Osteoblast (primary cell): ENCODE measurements around the gene HCN2. TPM values are rescaled to one million over a fixed set of nuclear protein-coding genes. Genes with fewer than 3 reads are reported as not detected.

Experiments used
- DNase-seq: peaks from one replicate; pipeline ENCODE4 v3.0.0; 2011; ENCODE audit warnings: low spot score, mixed read lengths; ENCODE audit not compliant: insufficient read length; ENCODE audit errors: missing footprints
- H2AFZ ChIP-seq: 2 replicates; pipeline ENCODE4 v1.6.0; 2011; ENCODE audit warnings: mild to moderate bottlenecking, low read length
- H3K27ac ChIP-seq: 2 replicates; pipeline ENCODE4 v1.5.1; 2011; ENCODE audit warnings: mild to moderate bottlenecking, low read depth, low read length, moderate library complexity
- H3K27me3 ChIP-seq: 2 replicates; pipeline ENCODE4 v1.6.0; 2012; ENCODE audit warnings: mild to moderate bottlenecking, control low read depth, inconsistent platforms, low read length, moderate library complexity; ENCODE audit not compliant: insufficient read depth
- H3K36me3 ChIP-seq: 2 replicates; pipeline ENCODE4 v1.5.1; 2011; ENCODE audit warnings: mild to moderate bottlenecking, low read length, control low read depth, moderate library complexity; ENCODE audit not compliant: insufficient read depth
- H3K4me1 ChIP-seq: 2 replicates; pipeline ENCODE4 v1.5.1; 2011; ENCODE audit warnings: mild to moderate bottlenecking, low read length, control low read depth, moderate library complexity; ENCODE audit not compliant: insufficient read depth
- H3K4me2 ChIP-seq: 2 replicates; pipeline ENCODE4 v1.6.0; 2011; ENCODE audit warnings: mild to moderate bottlenecking, low read length; ENCODE audit not compliant: insufficient read depth
- H3K4me3 ChIP-seq: fragments of 200-600 bp; sonication (generic); 3 replicates; pipeline ENCODE4 v1.5.1; 2012; ENCODE audit warnings: mild to moderate bottlenecking, low read length, inconsistent platforms; ENCODE audit not compliant: insufficient read depth
- H3K79me2 ChIP-seq: 2 replicates; pipeline ENCODE4 v1.6.0; 2012; ENCODE audit warnings: mild to moderate bottlenecking, low read length, control low read depth, inconsistent platforms; ENCODE audit not compliant: insufficient read depth
- H3K9me3 ChIP-seq: 2 replicates; pipeline ENCODE4 v1.5.1; 2011; ENCODE audit warnings: low read depth, low read length, control low read depth
- H4K20me1 ChIP-seq: 2 replicates; pipeline ENCODE4 v1.6.0; 2012; ENCODE audit warnings: mild to moderate bottlenecking, low read length, control low read depth; ENCODE audit not compliant: insufficient read depth
- total RNA-seq: library from RNA; depleted of rRNA; stranded (reverse); fragments of >200 nt; gene quantifications from 2 replicates; pipeline ENCODE4 v1.2.3, GENCODE V29; 2012
- TF ChIP-seq, protein P1 (sequence below): IDR thresholded peaks from 2 replicates; pipeline ENCODE4 v1.5.1; 2011; ENCODE audit warnings: mild to moderate bottlenecking, low read depth, low read length, moderate library complexity; ENCODE audit errors: extremely low read depth

The HCN2 gene
- total RNA-seq, 1 donor: 1.4 TPM

DNA sequence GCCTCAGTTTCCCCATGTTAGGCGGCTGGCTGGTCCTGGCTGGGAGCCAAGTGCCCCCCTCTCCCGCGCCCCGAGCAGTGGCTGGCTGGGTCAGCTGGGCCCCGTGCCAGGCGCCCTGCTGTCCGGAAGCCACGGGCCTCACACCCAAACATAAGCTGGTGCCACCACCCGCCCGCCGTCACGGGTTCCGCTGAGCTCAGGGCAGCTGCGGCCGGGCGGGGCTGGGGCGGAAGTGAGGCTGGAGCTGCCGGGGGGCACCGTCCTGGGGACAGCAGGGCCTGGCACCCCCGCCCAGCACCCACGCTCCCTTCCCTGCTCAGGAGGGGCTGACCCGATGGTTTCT, 19.3 kb downstream of the HCN2 start:
- Histone ChIP-seq H3K4me2 (no peak overlapping the region), H3K27me3 (no peaks in the 10 kb centered on the region), H3K4me3 (no peak overlapping the region), H3K4me1 (peaks cover 9% of the 10 kb centered on the region), H3K27ac (no peak overlapping the region), H4K20me1 (no peaks in the 10 kb centered on the region), H3K79me2 (no peaks in the 10 kb centered on the region), H2AFZ (no peak overlapping the region), H3K9me3 (no peaks in the 10 kb centered on the region), H3K36me3 (no peaks in the 10 kb centered on the region)
- DNase-seq: no peak
- TF ChIP-seq, protein P1, sequence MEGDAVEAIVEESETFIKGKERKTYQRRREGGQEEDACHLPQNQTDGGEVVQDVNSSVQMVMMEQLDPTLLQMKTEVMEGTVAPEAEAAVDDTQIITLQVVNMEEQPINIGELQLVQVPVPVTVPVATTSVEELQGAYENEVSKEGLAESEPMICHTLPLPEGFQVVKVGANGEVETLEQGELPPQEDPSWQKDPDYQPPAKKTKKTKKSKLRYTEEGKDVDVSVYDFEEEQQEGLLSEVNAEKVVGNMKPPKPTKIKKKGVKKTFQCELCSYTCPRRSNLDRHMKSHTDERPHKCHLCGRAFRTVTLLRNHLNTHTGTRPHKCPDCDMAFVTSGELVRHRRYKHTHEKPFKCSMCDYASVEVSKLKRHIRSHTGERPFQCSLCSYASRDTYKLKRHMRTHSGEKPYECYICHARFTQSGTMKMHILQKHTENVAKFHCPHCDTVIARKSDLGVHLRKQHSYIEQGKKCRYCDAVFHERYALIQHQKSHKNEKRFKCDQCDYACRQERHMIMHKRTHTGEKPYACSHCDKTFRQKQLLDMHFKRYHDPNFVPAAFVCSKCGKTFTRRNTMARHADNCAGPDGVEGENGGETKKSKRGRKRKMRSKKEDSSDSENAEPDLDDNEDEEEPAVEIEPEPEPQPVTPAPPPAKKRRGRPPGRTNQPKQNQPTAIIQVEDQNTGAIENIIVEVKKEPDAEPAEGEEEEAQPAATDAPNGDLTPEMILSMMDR: no peak

DNA sequence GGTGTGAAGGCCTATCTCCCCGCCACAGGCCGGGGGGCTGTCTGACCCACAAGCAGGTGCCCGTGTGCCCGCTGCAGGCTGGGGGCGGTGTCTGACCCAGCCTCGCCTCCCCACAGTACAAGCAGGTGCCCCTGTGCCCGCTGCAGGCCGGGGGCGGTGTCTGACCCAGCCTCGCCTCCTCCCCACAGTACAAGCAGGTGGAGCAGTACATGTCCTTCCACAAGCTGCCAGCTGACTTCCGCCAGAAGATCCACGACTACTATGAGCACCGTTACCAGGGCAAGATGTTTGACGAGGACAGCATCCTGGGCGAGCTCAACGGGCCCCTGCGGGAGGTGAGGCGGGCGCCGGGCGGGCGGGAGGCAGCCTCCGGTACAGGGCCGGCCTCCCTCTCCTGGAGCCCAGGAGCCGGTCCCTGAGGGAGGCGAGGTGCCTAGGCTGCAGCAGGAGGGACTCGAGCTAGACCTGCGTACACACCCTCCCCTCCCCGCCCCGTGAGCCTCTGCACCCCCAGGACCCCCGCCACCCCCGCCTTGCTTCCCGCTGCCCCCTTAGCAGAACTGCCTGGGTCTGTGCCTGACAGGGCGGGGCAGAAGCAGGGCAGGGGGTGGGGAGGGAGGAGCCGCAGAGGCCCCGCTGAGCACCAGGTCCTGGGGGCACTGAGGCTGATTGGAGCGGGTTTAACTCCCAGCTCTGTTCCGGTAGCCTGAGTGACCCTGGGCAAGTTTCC, 20.6 kb downstream of the HCN2 start:
- H4K20me1 ChIP-seq: no peaks in the 10 kb centered on the region
- H3K27ac ChIP-seq: peak overlapping the region; percentile 90
- peak overlapping the region; percentile 79 for H3K4me2 ChIP-seq
- no peak overlapping the region for H3K4me3 ChIP-seq
- H3K4me1 ChIP-seq: peaks cover 9% of the 10 kb centered on the region
- H2AFZ ChIP-seq: no peak overlapping the region
- no peaks in the 10 kb centered on the region for H3K36me3 ChIP-seq
- no peak for DNase-seq
- TF ChIP-seq, protein P1: no peak
- no peaks in the 10 kb centered on the region for H3K27me3 ChIP-seq
- no peaks in the 10 kb centered on the region for H3K9me3 ChIP-seq
- H3K79me2 ChIP-seq: no peaks in the 10 kb centered on the region

- Histone ChIP-seq H3K79me2 (no peaks in the 10 kb centered on the region), H3K36me3 (no peaks in the 10 kb centered on the region), H3K9me3 (no peaks in the 10 kb centered on the region), H3K4me1 (peaks cover 9% of the 10 kb centered on the region), H2AFZ (peak overlapping the region; percentile 64), H3K27me3 (no peaks in the 10 kb centered on the region), H3K27ac (peak overlapping the region; percentile 90), H4K20me1 (no peaks in the 10 kb centered on the region), H3K4me2 (peak overlapping the region; percentile 79), H3K4me3 (peak overlapping the region; percentile 60)
- peak; percentile 97 for DNase-seq
- TF ChIP-seq, protein P1: no peak
These were observed 21.3 kb downstream of the HCN2 start for GRCh38 chr19:610801-611480.

GRCh38 chr19:611481-611868, 21.8 kb downstream of the HCN2 start:
- peak; percentile 100 for DNase-seq
- peaks cover 9% of the 10 kb centered on the region for H3K4me1 ChIP-seq
- no peak overlapping the region for H2AFZ ChIP-seq

More at GRCh38 chr19:611481-611868, 21.8 kb downstream of the HCN2 start:
- no peaks in the 10 kb centered on the region for H3K27me3 ChIP-seq
- peak overlapping the region; percentile 90 for H3K27ac ChIP-seq
- no peaks in the 10 kb centered on the region for H3K9me3 ChIP-seq
- H3K79me2 ChIP-seq: no peaks in the 10 kb centered on the region
- TF ChIP-seq, protein P1: no peak
- H3K36me3 ChIP-seq: no peaks in the 10 kb centered on the region
- peak overlapping the region; percentile 79 for H3K4me2 ChIP-seq
- H4K20me1 ChIP-seq: no peaks in the 10 kb centered on the region
- H3K4me3 ChIP-seq: peak overlapping the region; percentile 60
